Keratinocyte (primary cell): Measurements from ENCODE around the gene BTG2. TPM values are rescaled to one million over a fixed set of nuclear protein-coding genes. Genes with fewer than 3 reads are reported as not detected.

Experiments used
- DNase-seq: peaks from one replicate; pipeline ENCODE4 v3.0.0-alpha.2; 2011; ENCODE audit warnings: low read depth, missing footprints, low spot score
- FAIRE-seq: peaks from 2 replicates; lab custom pipeline; 2011; peaks lifted over from hg19 to GRCh38; lab: Jason Lieb, UNC
- H2AFZ ChIP-seq: 2 replicates; pipeline ENCODE4 v1.6.0; 2012; ENCODE audit warnings: low read length, control low read depth, inconsistent platforms; ENCODE audit not compliant: control insufficient read depth
- H3K27ac ChIP-seq: 2 replicates; pipeline ENCODE4 v1.5.1; 2011; ENCODE audit warnings: low read length; ENCODE audit not compliant: control insufficient read depth, insufficient read depth
- H3K27me3 ChIP-seq: 3 replicates; pipeline ENCODE4 v1.6.0; 2011; ENCODE audit warnings: low read length; ENCODE audit not compliant: control insufficient read depth, insufficient read depth; ENCODE audit errors: extremely low read depth
- H3K36me3 ChIP-seq, 2 experiments: 2 replicates in 1 of 2; 3 replicates in 1 of 2; pipeline ENCODE4 v1.5.1; 2011; ENCODE audit warnings: low read length in 2 of 2, mild to moderate bottlenecking in 1 of 2; ENCODE audit not compliant: control insufficient read depth in 2 of 2, insufficient read depth in 2 of 2; ENCODE audit errors: extremely low read depth in 1 of 2
- H3K4me1 ChIP-seq: 3 replicates; pipeline ENCODE4 v1.5.1; 2011; ENCODE audit warnings: low read length; ENCODE audit not compliant: control insufficient read depth, insufficient read depth; ENCODE audit errors: extremely low read depth
- H3K4me2 ChIP-seq: 3 replicates; pipeline ENCODE4 v1.6.0; 2011; ENCODE audit warnings: low read depth, low read length; ENCODE audit not compliant: control insufficient read depth, insufficient read depth; ENCODE audit errors: extremely low read depth
- H3K4me3 ChIP-seq, 3 experiments: fragments of 200-600 bp in 1 of 3; sonication (generic) in 1 of 3; 2 replicates in 2 of 3; 3 replicates in 1 of 3; pipeline ENCODE4 v1.5.1; 2011 to 2016; ENCODE audit warnings: low read length in 3 of 3, mild to moderate bottlenecking in 3 of 3, control low read depth in 2 of 3, inconsistent platforms in 1 of 3, low read depth in 1 of 3, mixed read lengths in 1 of 3, mixed run types in 1 of 3, moderate library complexity in 1 of 3; ENCODE audit not compliant: control insufficient read depth in 2 of 3, insufficient read depth in 2 of 3; ENCODE audit errors: extremely low read depth in 1 of 3
- H3K79me2 ChIP-seq: 2 replicates; pipeline ENCODE4 v1.6.0; 2012; ENCODE audit warnings: low read length; ENCODE audit not compliant: control insufficient read depth, insufficient read depth
- H3K9ac ChIP-seq: 3 replicates; pipeline ENCODE4 v1.6.0; 2011; ENCODE audit warnings: low read length; ENCODE audit not compliant: control insufficient read depth, insufficient read depth; ENCODE audit errors: extremely low read depth
- H3K9me1 ChIP-seq: 3 replicates; pipeline ENCODE4 v1.6.0; 2011; ENCODE audit warnings: low read length; ENCODE audit not compliant: control insufficient read depth, insufficient read depth; ENCODE audit errors: extremely low read depth
- H3K9me3 ChIP-seq: 2 replicates; pipeline ENCODE4 v1.5.1; 2012; ENCODE audit warnings: low read depth, low read length; ENCODE audit not compliant: control insufficient read depth
- H4K20me1 ChIP-seq: 3 replicates; pipeline ENCODE4 v1.6.0; 2011; ENCODE audit warnings: low read length; ENCODE audit not compliant: control insufficient read depth, insufficient read depth; ENCODE audit errors: extremely low read depth
- EZH2 ChIP-seq: IDR thresholded peaks from one replicate; pipeline ENCODE4 v1.6.1; 2012; ENCODE audit warnings: inconsistent platforms, mild to moderate bottlenecking, low read length, moderate library complexity
- dilution Hi-C: fragments of 300-500 bp; cut with MboI; formaldehyde crosslinking; loops from one replicate; pipeline ENCODE4 v1.7.0; 2020; ENCODE audit warnings: low sequenced_read_pairs; ENCODE audit not compliant: extremely low pct_ligation_motif_present
- polyA plus RNA-seq, 5 experiments: library from polyadenylated mRNA; depleted of rRNA in 3 of 5; stranded (reverse) in 3 of 5; stranded (forward) in 1 of 5; unstranded in 1 of 5; fragments of >200 nt; gene quantifications; 1 replicate in 1 of 5; 2 replicates in 3 of 5; 3 replicates in 1 of 5; pipeline versions ENCODE4 v1.2.1 to v1.2.3, GENCODE V29; 2011 to 2012; ENCODE audit warnings: missing spikeins in 2 of 5, low read depth in 1 of 5, low replicate concordance in 1 of 5
- TF ChIP-seq, protein P1 (sequence below), 3 experiments: IDR thresholded peaks in 1 of 3; conservative IDR thresholded peaks in 1 of 3; optimal IDR thresholded peaks in 1 of 3; 2 replicates in 2 of 3; 3 replicates in 1 of 3; pipeline versions ENCODE3 to v1.5.1; 2011; ENCODE audit warnings: low read length in 3 of 3, mild to moderate bottlenecking in 3 of 3, moderate library complexity in 2 of 3, control low read depth in 1 of 3, inconsistent platforms in 1 of 3; ENCODE audit not compliant: insufficient read depth in 2 of 3; ENCODE audit errors: extremely low read depth in 1 of 3

BTG2 gene
- polyA plus RNA-seq, 1 donor (not counting 4 experiments of a cell fraction or from before 2014, with no cell fraction given), result 117 TPM

DNA sequence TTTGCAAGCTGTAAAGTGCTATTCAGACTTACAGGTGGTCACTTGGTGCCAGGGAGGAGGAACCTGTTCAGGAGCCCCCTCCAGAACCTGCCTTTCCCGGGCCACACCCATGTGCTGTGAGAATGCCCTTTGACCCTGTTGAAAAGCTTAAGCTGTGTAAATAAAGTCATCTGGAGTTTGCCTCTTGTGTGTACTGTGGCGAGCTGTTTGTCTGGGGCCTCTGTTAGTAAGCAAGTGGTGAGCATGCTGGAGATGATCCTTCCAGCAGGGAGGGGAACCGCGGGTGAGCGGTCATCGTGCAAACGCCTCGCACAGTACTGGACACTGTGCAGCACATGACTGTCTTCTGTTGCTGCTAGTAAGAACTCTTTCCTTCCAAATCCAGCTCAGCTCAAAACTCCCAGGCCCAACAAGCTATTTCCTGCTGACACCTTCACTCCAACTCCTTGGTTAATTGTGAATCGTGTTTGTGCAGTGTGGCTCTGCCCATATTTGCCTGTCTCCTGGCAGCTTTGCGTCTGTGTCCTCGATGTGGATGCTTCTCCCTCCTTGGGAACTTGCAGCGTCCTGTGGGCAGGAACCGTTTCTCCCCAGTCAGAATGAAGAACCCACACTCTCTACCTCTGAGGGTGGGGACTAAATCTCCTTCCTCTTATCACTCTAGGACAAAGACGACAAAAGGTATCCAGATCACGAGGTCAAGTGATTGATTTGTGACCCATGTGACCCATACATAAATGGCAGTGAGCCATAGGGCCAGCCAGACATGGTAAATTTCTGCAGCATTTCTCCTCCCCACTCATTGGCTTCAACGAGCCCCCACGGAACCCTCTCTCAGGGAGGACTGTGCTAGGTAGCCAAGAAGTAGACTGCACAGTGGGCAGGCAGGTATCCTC lies 13.9 kb upstream of the BTG2 start:
- no peaks in the 10 kb centered on the region for H3K9me1 ChIP-seq
- no peaks in the 10 kb centered on the region for H4K20me1 ChIP-seq
- H3K9ac ChIP-seq, result no peak overlapping the region
- FAIRE-seq (no peak), DNase-seq (no peak)
- H3K27ac ChIP-seq, result no peak overlapping the region
- H3K4me2 ChIP-seq, result no peak overlapping the region
- H3K36me3 ChIP-seq, result no peaks in the 10 kb centered on the region
- TF ChIP-seq, protein P1, sequence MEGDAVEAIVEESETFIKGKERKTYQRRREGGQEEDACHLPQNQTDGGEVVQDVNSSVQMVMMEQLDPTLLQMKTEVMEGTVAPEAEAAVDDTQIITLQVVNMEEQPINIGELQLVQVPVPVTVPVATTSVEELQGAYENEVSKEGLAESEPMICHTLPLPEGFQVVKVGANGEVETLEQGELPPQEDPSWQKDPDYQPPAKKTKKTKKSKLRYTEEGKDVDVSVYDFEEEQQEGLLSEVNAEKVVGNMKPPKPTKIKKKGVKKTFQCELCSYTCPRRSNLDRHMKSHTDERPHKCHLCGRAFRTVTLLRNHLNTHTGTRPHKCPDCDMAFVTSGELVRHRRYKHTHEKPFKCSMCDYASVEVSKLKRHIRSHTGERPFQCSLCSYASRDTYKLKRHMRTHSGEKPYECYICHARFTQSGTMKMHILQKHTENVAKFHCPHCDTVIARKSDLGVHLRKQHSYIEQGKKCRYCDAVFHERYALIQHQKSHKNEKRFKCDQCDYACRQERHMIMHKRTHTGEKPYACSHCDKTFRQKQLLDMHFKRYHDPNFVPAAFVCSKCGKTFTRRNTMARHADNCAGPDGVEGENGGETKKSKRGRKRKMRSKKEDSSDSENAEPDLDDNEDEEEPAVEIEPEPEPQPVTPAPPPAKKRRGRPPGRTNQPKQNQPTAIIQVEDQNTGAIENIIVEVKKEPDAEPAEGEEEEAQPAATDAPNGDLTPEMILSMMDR (optimal IDR thresholded peaks at IDR 0.05 in 1 of 3, IDR thresholded peaks at IDR 0.05 in 1 of 3, conservative IDR thresholded peaks at IDR 0.05 in 1 of 3; ENCODE audit: extremely low read depth in 1 of 3, insufficient read depth in 2 of 3, low read length in 3 of 3), result no peak
- no peak for TF ChIP-seq EZH2
- no peaks in the 10 kb centered on the region for H3K79me2 ChIP-seq
- H3K4me1 ChIP-seq, result peaks cover 38% of the 10 kb centered on the region
- no peaks in the 10 kb centered on the region for H3K27me3 ChIP-seq
- no peak overlapping the region for H3K4me3 ChIP-seq
- H3K9me3 ChIP-seq, result no peaks in the 10 kb centered on the region
- no peak overlapping the region for H2AFZ ChIP-seq
- dilution Hi-C loops, result no loop called here

DNA sequence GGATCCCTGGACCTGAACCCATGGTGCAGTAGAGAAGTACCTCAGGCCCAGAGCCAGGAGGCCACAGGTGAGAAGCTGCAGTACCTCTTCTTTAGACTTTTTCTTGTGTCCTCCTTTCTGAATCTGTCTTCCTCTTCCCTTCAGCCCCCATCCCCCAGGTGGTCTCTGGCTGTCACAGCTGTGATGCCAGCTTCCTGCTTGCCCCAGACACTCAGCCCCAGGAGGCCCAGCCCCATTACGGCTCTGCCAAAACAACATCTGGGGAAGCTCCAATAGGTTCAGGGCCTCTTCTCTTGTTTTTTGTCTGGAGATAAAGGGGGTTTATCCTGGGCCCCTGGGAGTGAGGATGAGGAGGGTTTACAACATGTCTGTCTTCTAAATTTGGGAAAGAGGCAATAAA lies 9.5 kb upstream of the BTG2 start:
- Histone ChIP-seq H3K4me2 (no peak overlapping the region), H3K27ac (no peak overlapping the region), H3K4me1 (peaks cover 9% of the 10 kb centered on the region), H3K9me1 (no peaks in the 10 kb centered on the region), H3K9ac (no peak overlapping the region), H2AFZ (no peak overlapping the region), H4K20me1 (no peaks in the 10 kb centered on the region), H3K9me3 (no peaks in the 10 kb centered on the region), H3K4me3 (no peak overlapping the region), H3K36me3 (no peaks in the 10 kb centered on the region), H3K79me2 (no peaks in the 10 kb centered on the region), H3K27me3 (no peaks in the 10 kb centered on the region)
- FAIRE-seq (no peak), DNase-seq (no peak)
- TF ChIP-seq, protein P1 (optimal IDR thresholded peaks at IDR 0.05 in 1 of 3, IDR thresholded peaks at IDR 0.05 in 1 of 3, conservative IDR thresholded peaks at IDR 0.05 in 1 of 3; ENCODE audit: extremely low read depth in 1 of 3, insufficient read depth in 2 of 3, low read length in 3 of 3), result no peak
- no peak for TF ChIP-seq EZH2
- dilution Hi-C loops, result no loop called here
